SU-DHL-6 (cell line): ENCODE measurements around the gene ENTREP3.

Experiments used
- EZH2phosphoT487 ChIP-seq: fragments of 200-600 bp; sonication (generic), shearing (Covaris generic); conservative IDR thresholded peaks from 2 replicates; pipeline ENCODE4 v1.6.1; 2018; ENCODE audit warnings: mild to moderate bottlenecking, antibody characterized with exemption, low read length, moderate library complexity, mixed read lengths
- TF ChIP-seq, protein P1 (sequence below): fragments of 200-600 bp; sonication (generic); IDR thresholded peaks from one replicate; pipeline ENCODE4 v1.5.1; 2017; ENCODE audit warnings: antibody characterized with exemption, mild to moderate bottlenecking, low read length, moderate library complexity; ENCODE audit not compliant: insufficient read depth, poor library complexity, severe bottlenecking

DNA sequence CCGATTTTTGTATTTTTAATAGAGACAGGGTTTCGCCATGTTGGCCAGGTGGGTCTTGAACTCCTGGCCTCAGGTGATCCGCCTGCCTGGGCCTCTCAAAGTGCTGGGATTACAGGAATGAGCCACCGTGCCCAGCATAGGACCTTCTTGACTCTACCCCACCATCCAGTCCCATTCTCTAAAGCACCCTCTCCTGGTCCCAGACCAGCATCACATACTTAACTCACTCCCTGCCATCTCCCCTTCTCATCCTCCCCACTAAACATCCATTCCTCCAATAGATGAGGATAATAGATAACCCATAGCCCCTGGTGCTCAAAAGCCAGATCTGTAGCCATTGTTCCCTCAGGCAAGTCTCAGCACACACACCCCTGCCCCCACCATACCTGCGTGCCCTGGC, 2.1 kb downstream of the ENTREP3 start:
- TF ChIP-seq, protein P1, sequence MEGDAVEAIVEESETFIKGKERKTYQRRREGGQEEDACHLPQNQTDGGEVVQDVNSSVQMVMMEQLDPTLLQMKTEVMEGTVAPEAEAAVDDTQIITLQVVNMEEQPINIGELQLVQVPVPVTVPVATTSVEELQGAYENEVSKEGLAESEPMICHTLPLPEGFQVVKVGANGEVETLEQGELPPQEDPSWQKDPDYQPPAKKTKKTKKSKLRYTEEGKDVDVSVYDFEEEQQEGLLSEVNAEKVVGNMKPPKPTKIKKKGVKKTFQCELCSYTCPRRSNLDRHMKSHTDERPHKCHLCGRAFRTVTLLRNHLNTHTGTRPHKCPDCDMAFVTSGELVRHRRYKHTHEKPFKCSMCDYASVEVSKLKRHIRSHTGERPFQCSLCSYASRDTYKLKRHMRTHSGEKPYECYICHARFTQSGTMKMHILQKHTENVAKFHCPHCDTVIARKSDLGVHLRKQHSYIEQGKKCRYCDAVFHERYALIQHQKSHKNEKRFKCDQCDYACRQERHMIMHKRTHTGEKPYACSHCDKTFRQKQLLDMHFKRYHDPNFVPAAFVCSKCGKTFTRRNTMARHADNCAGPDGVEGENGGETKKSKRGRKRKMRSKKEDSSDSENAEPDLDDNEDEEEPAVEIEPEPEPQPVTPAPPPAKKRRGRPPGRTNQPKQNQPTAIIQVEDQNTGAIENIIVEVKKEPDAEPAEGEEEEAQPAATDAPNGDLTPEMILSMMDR, result no peak
- TF ChIP-seq EZH2phosphoT487, result no peak
